AG08395 (cell line): ENCODE measurements around the gene CAMSAP1.

Experiments
- DNase-seq: peaks from one replicate; pipeline ENCODE4 v3.0.0; 2012; ENCODE audit warnings: mixed read lengths, low spot score

Gene CAMSAP1

GRCh38 chr9:135833864-135834263 lies 73.5 kb downstream of the CAMSAP1 start:
- DNase-seq, result no peak

GRCh38 chr9:135830496-135830895 lies 76.8 kb downstream of the CAMSAP1 start:
- DNase-seq, result no peak

GRCh38 chr9:135828656-135829055 lies 78.7 kb downstream of the CAMSAP1 start:
- no peak for DNase-seq

GRCh38 chr9:135827866-135828580 lies 79.3 kb downstream of the CAMSAP1 start:
- DNase-seq, result no peak

DNA sequence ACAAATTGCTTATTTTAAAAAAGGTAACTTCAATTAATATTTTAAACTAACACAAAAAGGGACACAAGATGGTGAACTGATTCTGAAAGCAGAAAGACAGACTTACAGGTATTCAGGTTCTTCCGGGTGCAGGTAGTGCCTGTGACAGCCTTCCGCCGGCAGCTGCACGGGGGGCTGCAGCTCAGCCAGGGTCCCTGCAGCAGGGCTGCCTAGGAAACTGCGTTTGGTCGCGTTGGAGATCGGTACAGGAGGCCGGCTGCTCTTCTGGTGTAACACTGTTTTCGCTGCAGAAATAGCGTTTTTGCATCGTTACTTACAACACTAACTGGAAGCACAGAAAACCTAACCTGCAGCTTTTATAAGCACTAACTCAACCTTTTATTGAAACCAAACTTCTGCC lies 80.0 kb downstream of the CAMSAP1 start:
- no peak for DNase-seq

DNA sequence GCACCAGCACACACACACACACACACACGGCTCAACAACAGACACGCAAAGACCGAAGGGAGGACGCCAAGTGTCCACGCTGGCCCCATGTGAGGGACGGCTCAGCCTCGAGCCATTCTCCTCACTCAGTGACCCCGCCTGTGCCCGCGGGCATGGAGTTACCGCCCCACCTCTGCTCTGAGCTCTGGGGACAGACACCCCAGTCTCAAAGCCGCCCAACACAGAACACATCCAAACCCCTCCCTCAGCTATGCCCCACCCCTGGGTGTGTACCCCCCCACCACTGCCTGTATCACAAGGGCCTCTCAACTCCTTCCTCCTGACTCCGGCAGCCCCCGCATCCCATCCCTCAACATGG lies 81.2 kb downstream of the CAMSAP1 start:
- DNase-seq, result no peak

GRCh38 chr9:135825435-135826187 lies 81.7 kb downstream of the CAMSAP1 start:
- DNase-seq, result no peak

- DNase-seq, result no peak
These were observed 84.3 kb downstream of the CAMSAP1 start for GRCh38 chr9:135823036-135823435.

GRCh38 chr9:135822374-135822755 lies 85.0 kb downstream of the CAMSAP1 start:
- no peak for DNase-seq

DNA sequence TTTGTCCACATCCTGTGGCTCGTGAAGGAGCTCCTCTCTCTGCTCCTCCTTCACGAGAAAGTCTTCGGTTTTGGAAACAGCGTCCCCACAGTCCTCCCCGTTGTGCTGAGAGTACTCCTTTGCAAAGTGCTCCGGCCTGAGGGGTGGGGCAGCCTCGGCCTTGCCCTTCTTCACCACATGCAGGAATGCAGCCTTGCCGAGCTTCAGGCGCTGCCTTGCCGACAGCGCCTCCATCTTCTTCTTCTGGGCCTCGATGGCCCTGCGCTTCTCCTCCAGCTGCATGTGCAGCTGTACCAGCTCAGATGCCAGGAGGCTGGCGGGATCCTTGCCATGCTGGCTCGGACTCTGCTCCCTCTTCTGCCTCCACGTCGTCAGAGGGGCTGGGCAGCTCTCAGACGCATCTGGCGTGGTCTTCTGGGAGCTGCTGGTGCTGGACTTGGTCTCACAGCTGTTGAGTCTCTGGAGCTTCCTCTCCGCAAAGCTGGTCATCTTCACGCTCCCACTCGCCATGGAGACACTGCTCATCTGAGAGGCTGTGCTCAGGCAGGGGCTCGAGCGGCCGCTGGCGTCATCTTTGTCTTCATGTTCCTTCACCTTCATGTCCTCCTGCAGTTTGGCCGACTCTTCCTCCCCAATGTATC lies 85.5 kb downstream of the CAMSAP1 start:
- DNase-seq, result no peak

- DNase-seq, result no peak
These were observed 86.2 kb downstream of the CAMSAP1 start for GRCh38 chr9:135821116-135821515.

DNA sequence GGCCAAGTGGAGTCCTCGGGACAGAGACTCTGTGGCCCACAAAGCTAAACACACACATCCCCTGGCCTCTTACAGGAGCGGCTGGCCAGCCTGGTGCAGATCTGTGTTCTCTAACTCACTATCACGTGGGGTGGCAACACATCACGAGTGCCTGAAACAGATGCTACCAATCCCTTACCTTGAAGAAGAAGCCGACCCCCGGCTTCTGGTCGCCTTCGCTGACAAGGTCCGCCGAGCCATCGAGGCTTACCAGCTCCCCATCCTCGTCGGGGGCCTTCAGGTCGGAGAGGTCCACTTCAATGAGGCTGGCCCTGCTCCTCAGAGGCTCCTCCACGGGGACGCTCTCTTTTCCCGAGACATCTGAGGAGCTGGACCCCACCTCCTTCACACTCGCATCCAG lies 86.7 kb downstream of the CAMSAP1 start:
- no peak for DNase-seq

- no peak for DNase-seq
These were observed 87.4 kb downstream of the CAMSAP1 start for GRCh38 chr9:135819905-135820304.

DNA sequence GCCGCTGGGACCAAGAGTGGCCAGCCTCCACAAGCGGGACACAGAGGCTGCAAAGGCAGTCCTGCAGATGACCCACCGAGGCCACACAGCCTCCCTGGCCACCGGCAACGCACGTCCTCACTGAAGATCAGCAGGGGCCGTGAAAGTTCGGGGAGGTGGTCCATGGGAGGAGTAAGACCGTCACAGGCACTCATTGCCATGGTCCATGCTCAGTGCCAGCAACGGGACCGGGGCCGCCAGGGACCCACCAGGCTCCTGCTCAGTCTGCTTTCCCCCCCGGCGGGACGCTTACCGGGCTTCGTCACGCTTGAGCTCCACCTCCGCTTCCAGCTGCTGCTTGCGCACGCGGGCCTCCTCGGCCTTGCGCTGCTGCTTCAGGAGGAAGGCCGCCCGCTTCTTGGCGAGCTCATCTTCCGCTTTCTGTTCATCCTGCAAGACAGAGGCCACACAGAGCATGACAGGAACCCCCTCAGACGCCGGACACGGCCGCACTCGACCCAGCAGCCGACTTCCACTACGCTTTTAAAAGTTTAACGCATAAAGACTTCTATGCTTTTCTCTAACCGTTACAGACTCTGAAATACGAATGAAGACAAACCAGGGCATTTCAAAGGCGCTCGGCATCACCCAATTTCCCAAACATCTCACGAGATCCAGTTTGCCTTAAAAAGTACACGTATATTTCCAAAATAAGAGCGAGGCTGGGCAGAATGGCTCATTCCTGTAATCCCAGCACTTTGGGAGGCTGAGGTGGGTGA lies 88.4 kb downstream of the CAMSAP1 start:
- DNase-seq, result no peak

DNA sequence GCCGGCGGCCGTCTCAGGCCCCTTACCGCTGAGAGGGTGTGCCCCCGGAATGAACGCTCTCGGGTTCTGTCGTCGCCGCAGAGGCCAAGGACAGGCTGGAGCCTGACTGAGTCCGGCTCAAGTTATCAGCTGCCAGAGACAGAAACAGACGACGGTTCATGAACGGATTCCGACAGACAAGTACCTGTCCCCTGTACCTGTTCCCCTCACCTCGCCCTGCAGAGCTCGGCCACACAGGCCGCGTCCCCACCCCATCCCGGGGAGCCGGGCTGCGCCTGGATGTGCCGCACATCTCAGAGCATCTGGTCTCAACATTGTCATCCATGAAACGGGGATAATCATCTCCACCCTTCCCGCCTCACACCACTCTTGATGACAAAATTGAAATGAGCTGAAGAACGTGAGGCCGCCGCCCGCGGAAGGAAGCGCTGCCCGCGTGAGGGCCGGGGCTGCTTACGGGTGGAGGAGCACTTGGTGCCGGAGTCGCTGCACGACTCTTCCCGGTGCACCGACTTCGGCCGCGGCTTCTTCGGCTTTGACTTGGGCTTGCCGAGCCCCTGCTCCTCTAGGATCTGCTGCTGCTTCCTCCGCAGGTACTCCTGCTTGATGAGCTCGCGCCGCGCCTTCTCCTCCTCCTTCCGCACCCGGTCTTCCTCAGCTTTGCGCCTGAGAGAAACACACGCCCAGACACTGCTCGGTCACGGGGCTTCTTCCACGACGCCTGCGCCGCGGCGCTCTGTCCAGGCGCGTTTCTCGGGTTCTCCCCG lies 89.2 kb downstream of the CAMSAP1 start:
- no peak for DNase-seq

- DNase-seq, result no peak
These were observed 90.7 kb downstream of the CAMSAP1 start for GRCh38 chr9:135816651-135816970.

DNA sequence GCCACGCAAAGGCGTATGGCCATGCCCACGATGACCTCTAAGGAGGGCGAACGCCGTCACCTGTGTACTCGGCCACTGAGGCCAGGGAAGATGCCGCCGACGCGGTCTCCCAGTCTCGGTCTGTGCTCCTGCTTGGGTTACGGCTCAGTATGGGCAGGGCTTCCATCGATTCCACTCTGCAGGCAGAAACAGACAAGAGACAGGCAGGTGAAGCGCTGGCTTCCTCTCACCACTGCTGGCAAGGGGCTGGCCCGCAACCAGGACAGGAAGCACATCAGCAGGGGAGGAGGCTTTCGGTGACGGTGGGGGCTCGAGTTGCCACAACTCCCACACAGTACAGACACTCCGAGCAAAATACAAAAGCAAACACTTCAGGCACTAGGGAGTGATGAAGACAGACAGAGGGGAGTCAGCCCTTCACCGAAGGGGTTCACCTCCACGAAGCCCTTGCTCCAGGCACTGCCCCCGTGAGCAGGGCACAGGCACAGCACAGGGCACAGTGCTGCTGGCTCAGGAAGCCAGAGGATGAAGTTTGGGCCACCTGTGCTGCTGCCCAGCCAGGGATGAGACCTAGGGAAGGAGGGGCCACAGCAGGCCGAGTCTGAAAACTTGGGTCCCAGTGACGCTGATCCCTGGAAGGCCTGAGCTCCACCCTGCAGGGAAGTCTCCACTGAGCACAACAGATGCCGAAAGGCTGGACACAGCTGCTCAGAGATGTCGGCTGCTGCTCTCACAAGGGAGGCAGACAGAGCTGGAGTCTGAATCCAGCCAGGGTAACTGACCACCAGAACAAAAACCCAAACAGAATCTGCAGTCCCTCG lies 91.3 kb downstream of the CAMSAP1 start:
- DNase-seq, result no peak

- no peak for DNase-seq
These were observed 91.9 kb downstream of the CAMSAP1 start for GRCh38 chr9:135815413-135815812.

DNA sequence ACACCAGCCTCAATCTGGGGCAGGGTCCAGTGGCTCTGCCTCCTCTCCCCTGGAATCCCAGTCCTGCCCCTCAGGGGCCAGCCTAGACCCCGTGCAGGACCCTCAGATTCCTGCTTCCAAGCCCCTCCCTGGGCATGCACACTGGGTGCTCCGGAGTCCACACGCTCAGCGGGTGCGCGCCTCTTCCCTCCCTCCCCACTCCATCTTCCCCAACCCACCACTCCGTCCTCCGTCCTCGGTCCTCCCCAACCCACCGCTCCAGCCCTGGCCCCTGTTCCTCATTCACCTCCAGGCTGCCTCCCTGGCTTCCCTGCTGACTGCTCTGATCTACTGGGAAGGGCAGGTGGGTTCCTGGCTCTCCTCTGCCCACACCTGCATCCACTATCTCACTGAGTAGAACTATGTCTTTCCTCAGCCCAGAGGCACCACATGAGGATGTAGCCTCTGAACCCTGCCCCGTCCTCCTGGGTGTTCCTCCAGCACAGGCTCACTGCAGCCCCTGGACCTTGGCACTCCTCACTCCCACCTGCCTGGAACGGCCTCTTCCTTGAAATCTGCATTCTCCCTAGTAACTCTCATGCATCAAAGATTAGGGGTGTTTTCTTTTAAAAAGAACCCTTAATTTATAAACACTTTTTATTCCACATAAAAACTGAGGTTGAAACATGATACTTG lies 92.8 kb downstream of the CAMSAP1 start:
- DNase-seq, result no peak

- DNase-seq, result no peak
These were observed 93.6 kb downstream of the CAMSAP1 start for GRCh38 chr9:135813671-135814290.
